Progenitor cell of endocrine pancreas (in vitro differentiated cells): ENCODE results near the gene SPTBN1. TPM values are rescaled to one million over a fixed set of nuclear protein-coding genes. Genes with fewer than 3 reads are reported as not detected.

Experiments used
- DNase-seq: peaks from one replicate; pipeline ENCODE4 v3.0.0; 2021; ENCODE audit warnings: low spot score; ENCODE audit not compliant: unreplicated experiment
- H3K27ac Mint-ChIP-seq: 2 replicates; pipeline ENCODE4 v1.8.0; 2021; ENCODE audit warnings: mild to moderate bottlenecking, moderate library complexity, mixed read lengths
- H3K27me3 Mint-ChIP-seq: 2 replicates; pipeline ENCODE4 v1.8.0; 2021; ENCODE audit warnings: mixed read lengths
- H3K36me3 Mint-ChIP-seq: 2 replicates; pipeline ENCODE4 v1.8.0; 2022; ENCODE audit warnings: mixed read lengths; ENCODE audit not compliant: insufficient read depth
- H3K4me1 Mint-ChIP-seq: 2 replicates; pipeline ENCODE4 v1.8.0; 2021; ENCODE audit warnings: low read depth, mixed read lengths
- H3K4me3 Mint-ChIP-seq: 2 replicates; pipeline ENCODE4 v1.8.0; 2021; ENCODE audit warnings: low read depth, mild to moderate bottlenecking, moderate library complexity, mixed read lengths
- H3K9me3 Mint-ChIP-seq: 2 replicates; pipeline ENCODE4 v1.8.0; 2021; ENCODE audit warnings: low read depth, mixed read lengths
- total RNA-seq: library from RNA; stranded (reverse); gene quantifications from 2 replicates; pipeline ENCODE4 v1.2.1, GENCODE V29; 2021
- TF ChIP-seq, protein P1 (sequence below): fragments of 200-600 bp; sonication (generic); IDR thresholded peaks from one replicate; pipeline ENCODE4 v1.5.0; 2021; ENCODE audit warnings: antibody characterized with exemption, mild to moderate bottlenecking; ENCODE audit not compliant: unreplicated experiment

SPTBN1 gene
- total RNA-seq, 1 donor from 2014 or later, result 287 TPM

DNA sequence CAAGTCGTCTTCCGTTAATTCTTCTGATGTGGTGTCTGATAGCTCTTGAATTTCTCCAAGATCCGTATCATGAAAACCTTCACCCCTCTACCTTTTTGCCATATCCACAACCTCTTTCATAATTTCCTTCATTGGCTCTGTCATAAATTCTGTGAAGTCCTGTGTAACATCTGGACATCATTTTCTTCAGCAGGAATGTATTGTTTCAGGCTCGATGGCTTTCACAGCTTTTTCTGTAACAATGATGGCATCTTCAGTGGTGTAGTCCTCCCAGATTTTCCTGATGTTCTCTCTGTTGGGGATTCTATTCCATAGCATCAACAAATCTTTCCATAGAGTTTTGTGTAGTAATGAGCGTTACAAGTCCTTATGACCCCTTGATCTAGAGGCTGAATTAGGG is 153.1 kb downstream of the SPTBN1 start:
- H3K9me3 Mint-ChIP-seq, result peaks cover 9% of the 10 kb centered on the region
- no peaks in the 10 kb centered on the region for H3K27me3 Mint-ChIP-seq
- TF ChIP-seq, protein P1, sequence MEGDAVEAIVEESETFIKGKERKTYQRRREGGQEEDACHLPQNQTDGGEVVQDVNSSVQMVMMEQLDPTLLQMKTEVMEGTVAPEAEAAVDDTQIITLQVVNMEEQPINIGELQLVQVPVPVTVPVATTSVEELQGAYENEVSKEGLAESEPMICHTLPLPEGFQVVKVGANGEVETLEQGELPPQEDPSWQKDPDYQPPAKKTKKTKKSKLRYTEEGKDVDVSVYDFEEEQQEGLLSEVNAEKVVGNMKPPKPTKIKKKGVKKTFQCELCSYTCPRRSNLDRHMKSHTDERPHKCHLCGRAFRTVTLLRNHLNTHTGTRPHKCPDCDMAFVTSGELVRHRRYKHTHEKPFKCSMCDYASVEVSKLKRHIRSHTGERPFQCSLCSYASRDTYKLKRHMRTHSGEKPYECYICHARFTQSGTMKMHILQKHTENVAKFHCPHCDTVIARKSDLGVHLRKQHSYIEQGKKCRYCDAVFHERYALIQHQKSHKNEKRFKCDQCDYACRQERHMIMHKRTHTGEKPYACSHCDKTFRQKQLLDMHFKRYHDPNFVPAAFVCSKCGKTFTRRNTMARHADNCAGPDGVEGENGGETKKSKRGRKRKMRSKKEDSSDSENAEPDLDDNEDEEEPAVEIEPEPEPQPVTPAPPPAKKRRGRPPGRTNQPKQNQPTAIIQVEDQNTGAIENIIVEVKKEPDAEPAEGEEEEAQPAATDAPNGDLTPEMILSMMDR, result no peak
- H3K27ac Mint-ChIP-seq, result no peak overlapping the region
- DNase-seq, result no peak
- peaks cover 48% of the 10 kb centered on the region for H3K4me1 Mint-ChIP-seq
- no peak overlapping the region for H3K4me3 Mint-ChIP-seq
- peaks cover 22% of the 10 kb centered on the region for H3K36me3 Mint-ChIP-seq

DNA sequence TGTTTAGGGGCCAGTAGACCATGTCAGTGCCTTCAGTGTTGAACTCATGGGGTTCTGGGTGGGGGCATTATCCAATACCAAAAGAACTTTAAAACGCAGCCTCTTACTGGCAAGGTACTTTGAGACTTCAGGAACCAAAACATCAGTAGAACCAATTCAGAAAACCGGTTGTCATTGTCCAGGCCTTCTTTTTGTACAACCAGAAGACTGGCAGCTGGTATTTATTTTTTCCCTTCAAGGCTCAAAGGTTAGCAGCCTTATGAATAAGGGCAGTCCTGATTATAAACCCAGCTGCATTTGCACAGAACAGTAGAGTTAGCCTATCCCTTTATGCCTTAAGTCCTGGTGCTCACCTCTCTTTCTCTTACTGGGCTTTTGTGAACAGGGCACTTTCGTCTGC is 153.5 kb downstream of the SPTBN1 start:
- no peaks in the 10 kb centered on the region for H3K27me3 Mint-ChIP-seq
- peaks cover 22% of the 10 kb centered on the region for H3K36me3 Mint-ChIP-seq
- peaks cover 9% of the 10 kb centered on the region for H3K9me3 Mint-ChIP-seq
- DNase-seq, result no peak
- TF ChIP-seq, protein P1, result no peak
- peak overlapping the region; percentile 2 for H3K27ac Mint-ChIP-seq
- H3K4me3 Mint-ChIP-seq, result no peak overlapping the region
- H3K4me1 Mint-ChIP-seq, result peaks cover 44% of the 10 kb centered on the region

DNA sequence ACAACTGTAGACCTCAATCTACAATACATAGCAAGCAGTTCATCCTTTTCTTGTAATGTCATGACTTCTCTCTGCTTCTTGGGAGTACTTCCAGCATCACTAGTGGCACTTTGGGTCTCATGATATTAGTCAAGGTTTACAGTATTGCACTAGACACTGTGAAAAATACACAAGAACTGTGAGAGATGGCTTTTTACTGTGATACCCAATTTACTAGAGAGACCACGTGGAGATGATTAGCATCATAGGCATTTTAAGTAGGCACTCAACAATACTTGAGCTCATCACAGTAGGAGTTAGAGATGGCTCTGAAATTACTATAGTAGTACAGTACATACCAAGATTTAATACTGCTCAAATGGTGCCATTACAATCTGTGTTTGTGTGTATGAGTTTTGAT is 154.6 kb downstream of the SPTBN1 start:
- no peaks in the 10 kb centered on the region for H3K27me3 Mint-ChIP-seq
- TF ChIP-seq, protein P1, result no peak
- H3K4me3 Mint-ChIP-seq, result no peak overlapping the region
- H3K4me1 Mint-ChIP-seq, result peaks cover 38% of the 10 kb centered on the region
- H3K36me3 Mint-ChIP-seq, result peaks cover 23% of the 10 kb centered on the region
- no peak for DNase-seq
- H3K27ac Mint-ChIP-seq, result no peak overlapping the region
- peaks cover 9% of the 10 kb centered on the region for H3K9me3 Mint-ChIP-seq

DNA sequence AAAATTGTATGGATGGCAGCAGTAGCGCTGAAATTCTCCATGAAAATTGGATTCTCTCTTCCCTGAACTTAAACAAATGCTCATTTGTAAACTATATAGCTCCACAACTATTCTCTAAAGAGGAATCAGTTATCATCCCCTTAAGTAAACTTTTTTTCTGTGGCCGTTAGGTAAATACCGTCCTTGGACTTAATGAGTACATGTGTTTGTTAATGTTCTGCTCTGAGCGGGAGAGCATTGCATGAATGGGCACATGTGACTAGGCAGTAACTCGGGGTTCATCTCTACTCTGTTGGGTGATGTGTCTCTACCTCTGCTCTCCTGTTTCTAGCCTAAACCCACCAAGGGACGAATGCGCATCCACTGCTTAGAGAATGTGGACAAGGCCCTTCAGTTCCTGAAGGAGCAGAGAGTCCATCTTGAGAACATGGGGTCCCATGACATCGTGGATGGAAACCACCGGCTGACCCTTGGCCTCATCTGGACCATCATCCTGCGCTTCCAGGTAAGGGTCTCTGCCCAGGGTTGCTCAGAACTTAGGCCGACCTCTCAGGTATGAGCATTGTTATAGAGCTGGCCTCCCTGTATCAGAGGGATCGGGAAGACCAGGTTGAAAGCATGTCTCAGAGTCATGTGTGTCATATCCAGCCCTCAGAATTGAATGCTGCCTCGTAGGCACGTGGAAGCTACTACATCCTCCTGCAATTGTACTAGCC is 155.9 kb downstream of the SPTBN1 start:
- Mint-ChIP-seq H3K4me1 (peaks cover 33% of the 10 kb centered on the region), H3K36me3 (peaks cover 26% of the 10 kb centered on the region), H3K27ac (peak overlapping the region; percentile 19), H3K27me3 (no peaks in the 10 kb centered on the region), H3K9me3 (peaks cover 9% of the 10 kb centered on the region), H3K4me3 (no peak overlapping the region)
- no peak for DNase-seq
- TF ChIP-seq, protein P1, result peak; percentile 1

DNA sequence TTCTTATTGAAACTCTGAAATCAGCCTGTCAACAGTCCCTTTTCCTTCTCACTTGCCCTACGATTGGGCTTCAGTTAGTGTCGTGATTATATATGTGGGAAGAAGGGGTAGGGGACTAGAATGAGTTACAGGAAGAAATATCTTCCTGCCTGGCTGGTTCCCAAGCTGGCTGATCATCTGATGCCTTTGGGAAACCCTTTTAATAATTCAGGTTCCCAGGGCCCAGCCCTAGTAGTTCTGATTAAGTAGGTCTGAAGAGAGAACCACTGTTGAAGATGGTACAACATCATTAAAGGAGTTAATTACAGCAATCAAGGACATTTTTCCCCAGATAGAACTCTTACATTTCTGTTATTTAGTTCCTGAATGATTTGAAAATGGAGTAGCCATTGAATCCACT is 157.3 kb downstream of the SPTBN1 start:
- H3K4me1 Mint-ChIP-seq, result peaks cover 36% of the 10 kb centered on the region
- TF ChIP-seq, protein P1, result no peak
- peak overlapping the region; percentile 75 for H3K27ac Mint-ChIP-seq
- peaks cover 6% of the 10 kb centered on the region for H3K9me3 Mint-ChIP-seq
- DNase-seq, result no peak
- peaks cover 37% of the 10 kb centered on the region for H3K36me3 Mint-ChIP-seq
- H3K4me3 Mint-ChIP-seq, result no peak overlapping the region
- no peaks in the 10 kb centered on the region for H3K27me3 Mint-ChIP-seq
